Testis (tissue), 5 donors: ENCODE measurements around the gene UPK3A. TPM values are rescaled to one million over a fixed set of nuclear protein-coding genes. Genes with fewer than 3 reads are reported as not detected.
A peak's percentile ranks its signal among the peaks of the same experiment; 100 is the strongest.

ENCODE experiments used
- DNase-seq: peaks from one replicate; pipeline ENCODE4 v3.0.0-alpha.2; 2019
- H3K27ac ChIP-seq, 2 donors: fragments of 200-600 bp; sonication (generic); one replicate each; pipeline ENCODE4 v1.5.1; 2019
- H3K27me3 ChIP-seq: fragments of 200-600 bp; sonication (generic); one replicate; pipeline ENCODE4 v1.5.1; 2019
- H3K36me3 ChIP-seq: fragments of 200-600 bp; sonication (generic); one replicate; pipeline ENCODE4 v1.5.1; 2017; ENCODE audit warnings: low read depth; ENCODE audit errors: missing control alignments
- H3K4me1 ChIP-seq: fragments of 200-600 bp; sonication (generic); one replicate; pipeline ENCODE4 v1.5.1; 2019
- H3K4me3 ChIP-seq, 2 donors: fragments of 200-600 bp; sonication (generic); one replicate each; pipeline ENCODE4 v1.5.1; 2017 to 2019
- H3K9me3 ChIP-seq: fragments of 200-600 bp; sonication (generic); one replicate; pipeline ENCODE4 v1.5.1; 2017
- CTCF ChIP-seq, 3 experiments: fragments of 450-650 bp in 2 of 3; fragments of 200-600 bp in 1 of 3; sonication (generic) in 1 of 3; IDR thresholded peaks; one replicate each; pipeline ENCODE4 v1.5.1; 2016 to 2019; ENCODE audit warnings: antibody characterized with exemption in 3 of 3, mild to moderate bottlenecking in 2 of 3, moderate library complexity in 1 of 3
- POLR2A ChIP-seq: fragments of 450-650 bp; IDR thresholded peaks from one replicate; pipeline ENCODE4 v1.6.1; 2017; ENCODE audit warnings: antibody characterized with exemption, mild to moderate bottlenecking, moderate library complexity
- WGBS, 2 donors: methylation state at CpG; one replicate each; pipeline ENCODE4 v1.1.5; 2018; 5-methylcytosine and 5-hydroxymethylcytosine counted together
- intact Hi-C: fragments of 100-400 bp; cut with DNase I; formaldehyde crosslinking; loops from one replicate; pipeline ENCODE4 v1.15.1; 2023; ENCODE audit warnings: low total_unique reads
- long read RNA-seq, 2 donors: transcript quantifications; one replicate each; lab custom pipeline, GENCODE V29; 2026
- polyA plus RNA-seq: library from polyadenylated mRNA; stranded (reverse); fragments of 350-450 nt; fragmentation: Illumina TruSeq; extraction: RNeasy Lipid Tissue Mini Kit (QIAGEN cat#74804); gene quantifications from one replicate; pipeline ENCODE4 v1.2.3, GENCODE V29; 2014; ENCODE audit warnings: low read depth, low replicate concordance; ENCODE audit not compliant: insufficient read depth
- total RNA-seq, 2 donors: library from RNA; depleted of rRNA; stranded (reverse); fragments of >200 nt; gene quantifications; one replicate each; pipeline ENCODE4 v1.2.3, GENCODE V29; 2016

The UPK3A gene
- not detected for total RNA-seq
- not detected for polyA plus RNA-seq
- long read RNA-seq, donor 1, result 0 reads
- long read RNA-seq, donor 2, result 0 reads

GRCh38 chr22:45284705-45285262, at the start of gene UPK3A:
UPK3A (plus strand) TSS chr22:45284949; CDS start chr22:45285014, 65 bp downstream.
- Histone ChIP-seq H3K36me3 (no peaks in the 10 kb centered on the region), H3K9me3 (no peaks in the 10 kb centered on the region), H3K4me3 (peak within 1 kb of the TSS; percentile 24 to 44), H3K4me1 (peaks cover 3% of the 10 kb centered on the region), H3K27me3 (no peaks in the 10 kb centered on the region), H3K27ac (no peak within 1 kb of the TSS)
- intact Hi-C loops, result no loop called here
- 12 to 31% methylated on average over 4 to 46 of the region's 46 CpGs for WGBS, 2 donors
- no peak for TF ChIP-seq POLR2A
- no peak for TF ChIP-seq CTCF (IDR thresholded peaks at IDR 0.05)
- peak; percentile 73 for DNase-seq

GRCh38 chr22:45235101-45235777, 49.5 kb upstream of the UPK3A start:
- intact Hi-C loops, result no loop called here
- Histone ChIP-seq H3K9me3 (no peaks in the 10 kb centered on the region), H3K4me1 (peaks cover 7% of the 10 kb centered on the region), H3K36me3 (no peaks in the 10 kb centered on the region), H3K4me3 (no peak overlapping the region), H3K27ac (no peak overlapping the region), H3K27me3 (no peaks in the 10 kb centered on the region)
- TF ChIP-seq POLR2A (no peak), CTCF (IDR thresholded peaks at IDR 0.05) (no peak)
- 80 to 82% methylated on average over 17 to 23 of the region's 23 CpGs for WGBS, 2 donors
- no peak for DNase-seq

GRCh38 chr22:45235851-45236342, 48.9 kb upstream of the UPK3A start:
- Histone ChIP-seq H3K4me3 (no peak overlapping the region), H3K9me3 (no peaks in the 10 kb centered on the region), H3K27me3 (no peaks in the 10 kb centered on the region), H3K27ac (no peak overlapping the region), H3K36me3 (no peaks in the 10 kb centered on the region), H3K4me1 (peaks cover 7% of the 10 kb centered on the region)
- 82 to 90% methylated on average over 15 to 20 of the region's 20 CpGs for WGBS, 2 donors
- intact Hi-C loops, result no loop called here
- TF ChIP-seq CTCF (IDR thresholded peaks at IDR 0.05), result no peak
- no peak for TF ChIP-seq POLR2A
- no peak for DNase-seq

GRCh38 chr22:45237065-45237990, 47.4 kb upstream of the UPK3A start:
- TF ChIP-seq CTCF (IDR thresholded peaks at IDR 0.05) (no peak), POLR2A (no peak)
- Histone ChIP-seq H3K36me3 (no peaks in the 10 kb centered on the region), H3K27me3 (no peaks in the 10 kb centered on the region), H3K4me3 (no peak overlapping the region), H3K27ac (no peak overlapping the region), H3K9me3 (no peaks in the 10 kb centered on the region), H3K4me1 (peaks cover 7% of the 10 kb centered on the region)
- intact Hi-C loops, result no loop called here
- 85 to 90% methylated on average over 12 to 15 of the region's 15 CpGs for WGBS, 2 donors
- no peak for DNase-seq
